Measurements from ENCODE around the gene STMN3.
"Not testable (repeated sequence)": the region's sequence is repeated elsewhere in the genome, so short reads cannot be mapped to it uniquely, and the experiment has no call there.

The STMN3 gene

GRCh38 chr20:63651942-63652191 lies 1.4 kb downstream of the STMN3 start:
- DNase-seq (ENCODE audit: low read depth in 1 of 2, low spot score in 1 of 2), result no peak
- no peak for TF ChIP-seq SPI1 (IDR thresholded peaks at IDR 0.05; ENCODE audit: borderline replicate concordance, low read depth)
- no peak for TF ChIP-seq REST (IDR thresholded peaks at IDR 0.05; ENCODE audit: insufficient replicate concordance, low read depth)
- TF ChIP-seq POLR2AphosphoS5 (IDR thresholded peaks at IDR 0.05; ENCODE audit: low read depth), result no peak
- TF ChIP-seq GABPA (IDR thresholded peaks at IDR 0.05; ENCODE audit: low read depth), result no peak
- TF ChIP-seq CTCF (IDR thresholded peaks at IDR 0.05; ENCODE audit: insufficient read depth, low read length), result no peak
- no peak overlapping the region for H3K27ac ChIP-seq (replicated peaks)
- peaks cover 8% of the 10 kb centered on the region for H3K27me3 ChIP-seq (ENCODE audit: insufficient read depth, poor library complexity, severe bottlenecking)
- no peak overlapping the region for H3K4me3 ChIP-seq (replicated peaks; ENCODE audit: insufficient read depth, low read length)

- not testable (repeated sequence) for H3K4me3 ChIP-seq (replicated peaks; ENCODE audit: insufficient read depth, low read length); H3K27me3 ChIP-seq (ENCODE audit: insufficient read depth, poor library complexity, severe bottlenecking); DNase-seq (ENCODE audit: low read depth in 1 of 2, low spot score in 1 of 2); H3K27ac ChIP-seq (replicated peaks)
Measured at GRCh38 chr20:63650486-63650885, 2.7 kb downstream of the STMN3 start.

GRCh38 chr20:63648895-63649589 lies 4.2 kb downstream of the STMN3 start:
- no peak for DNase-seq (ENCODE audit: low read depth in 1 of 2, low spot score in 1 of 2)
- H3K27me3 ChIP-seq (ENCODE audit: insufficient read depth, poor library complexity, severe bottlenecking), result peaks cover 8% of the 10 kb centered on the region
- no peak overlapping the region for H3K4me3 ChIP-seq (replicated peaks; ENCODE audit: insufficient read depth, low read length)
- TF ChIP-seq GABPA (IDR thresholded peaks at IDR 0.05; ENCODE audit: low read depth) (no peak), POLR2AphosphoS5 (IDR thresholded peaks at IDR 0.05; ENCODE audit: low read depth) (no peak), CTCF (IDR thresholded peaks at IDR 0.05; ENCODE audit: insufficient read depth, low read length) (no peak), SPI1 (IDR thresholded peaks at IDR 0.05; ENCODE audit: borderline replicate concordance, low read depth) (no peak), REST (IDR thresholded peaks at IDR 0.05; ENCODE audit: insufficient replicate concordance, low read depth) (no peak)
- H3K27ac ChIP-seq (replicated peaks), result no peak overlapping the region

GRCh38 chr20:63648190-63648589 lies 5.0 kb downstream of the STMN3 start:
- no peak for TF ChIP-seq CTCF (IDR thresholded peaks at IDR 0.05; ENCODE audit: insufficient read depth, low read length)
- no peak for TF ChIP-seq GABPA (IDR thresholded peaks at IDR 0.05; ENCODE audit: low read depth)
- no peak for TF ChIP-seq REST (IDR thresholded peaks at IDR 0.05; ENCODE audit: insufficient replicate concordance, low read depth)
- no peak for TF ChIP-seq SPI1 (IDR thresholded peaks at IDR 0.05; ENCODE audit: borderline replicate concordance, low read depth)
- no peak for TF ChIP-seq POLR2AphosphoS5 (IDR thresholded peaks at IDR 0.05; ENCODE audit: low read depth)
- Histone ChIP-seq H3K4me3 (replicated peaks; ENCODE audit: insufficient read depth, low read length) (no peak overlapping the region), H3K27ac (replicated peaks) (no peak overlapping the region), H3K27me3 (ENCODE audit: insufficient read depth, poor library complexity, severe bottlenecking) (peaks cover 8% of the 10 kb centered on the region)
- no peak for DNase-seq (ENCODE audit: low read depth in 1 of 2, low spot score in 1 of 2)
